WERI-Rb-1 (cell line): Measurements from ENCODE around the gene FCHSD2.

ENCODE experiments used
- DNase-seq: peaks from one replicate; pipeline ENCODE4 v3.0.0-alpha.2; 2020
- H3K27ac ChIP-seq: fragments of 250-450 bp; sonication (Bioruptor Pico); 2 replicates; pipeline ENCODE4 v1.5.1; 2020; ENCODE audit warnings: mild to moderate bottlenecking, moderate library complexity
- H3K27me3 ChIP-seq: fragments of 250-450 bp; sonication (Bioruptor Pico); 2 replicates; pipeline ENCODE4 v1.5.1; 2021; ENCODE audit warnings: mild to moderate bottlenecking, low read depth, moderate library complexity; ENCODE audit not compliant: insufficient read depth, severe bottlenecking
- H3K36me3 ChIP-seq: fragments of 250-450 bp; sonication (Bioruptor Pico); 2 replicates; pipeline ENCODE4 v1.5.1; 2020; ENCODE audit warnings: mild to moderate bottlenecking, moderate library complexity
- H3K4me3 ChIP-seq: 2 replicates; pipeline ENCODE4 v1.5.1; 2011; ENCODE audit warnings: low read depth, mild to moderate bottlenecking, control low read depth, low read length
- H3K9me3 ChIP-seq: fragments of 250-450 bp; sonication (Bioruptor Pico); 2 replicates; pipeline ENCODE4 v1.5.1; 2021; ENCODE audit warnings: mild to moderate bottlenecking, moderate library complexity; ENCODE audit not compliant: severe bottlenecking
- CTCF ChIP-seq: IDR thresholded peaks from 2 replicates; pipeline ENCODE4 v1.5.1; 2011; ENCODE audit warnings: low read depth, mild to moderate bottlenecking, control low read depth, inconsistent platforms, low read length

The FCHSD2 gene

GRCh38 chr11:72950685-72951084, 191.4 kb downstream of the FCHSD2 start:
- TF ChIP-seq CTCF = no peak
- Histone ChIP-seq H3K27ac (no peak overlapping the region), H3K36me3 (no peaks in the 10 kb centered on the region), H3K4me3 (no peak overlapping the region), H3K27me3 (no peaks in the 10 kb centered on the region), H3K9me3 (no peaks in the 10 kb centered on the region)
- DNase-seq = no peak

DNA sequence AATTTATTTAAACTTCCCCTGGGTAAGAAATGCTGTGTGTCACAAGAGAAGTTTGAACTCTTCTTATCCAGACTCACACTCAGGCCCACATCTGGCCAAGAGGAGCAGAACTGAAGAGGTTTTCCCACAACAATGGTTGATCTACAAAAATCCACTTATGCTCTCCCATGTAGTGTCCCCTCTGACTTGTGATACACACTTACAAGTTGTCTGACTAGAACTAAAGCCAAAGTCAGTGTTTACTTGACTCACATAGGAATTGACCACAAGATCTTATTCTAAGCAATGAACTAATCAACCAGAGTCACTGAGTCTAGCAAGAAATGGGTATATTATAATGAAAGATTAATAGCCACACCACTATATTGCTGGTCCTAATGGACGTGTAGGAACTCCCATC, 194.9 kb downstream of the FCHSD2 start:
- TF ChIP-seq CTCF = no peak
- H3K36me3 ChIP-seq = no peaks in the 10 kb centered on the region
- no peak for DNase-seq
- H3K4me3 ChIP-seq = no peak overlapping the region
- no peak overlapping the region for H3K27ac ChIP-seq
- H3K27me3 ChIP-seq = no peaks in the 10 kb centered on the region
- H3K9me3 ChIP-seq = no peaks in the 10 kb centered on the region

DNA sequence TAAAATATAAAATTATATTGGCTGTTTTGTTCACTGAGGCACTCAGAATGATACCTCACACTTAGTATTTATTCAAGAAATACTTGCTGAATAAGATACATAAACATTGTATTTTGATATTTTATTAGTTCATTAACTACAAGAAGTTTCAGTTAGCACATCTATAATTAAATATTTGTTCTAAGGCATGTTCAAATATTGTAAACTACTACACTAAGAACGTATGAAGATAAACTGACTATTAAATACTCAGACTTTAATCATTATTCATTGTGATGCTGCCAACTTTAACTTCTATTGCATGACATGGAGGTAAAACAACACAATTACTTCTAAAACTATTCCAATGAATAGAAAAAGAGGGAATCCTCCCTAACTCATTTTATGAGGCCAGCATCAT, 198.5 kb downstream of the FCHSD2 start:
- no peaks in the 10 kb centered on the region for H3K36me3 ChIP-seq
- no peak overlapping the region for H3K27ac ChIP-seq
- H3K9me3 ChIP-seq = no peaks in the 10 kb centered on the region
- no peak overlapping the region for H3K4me3 ChIP-seq
- H3K27me3 ChIP-seq = no peaks in the 10 kb centered on the region
- no peak for DNase-seq
- TF ChIP-seq CTCF = no peak

DNA sequence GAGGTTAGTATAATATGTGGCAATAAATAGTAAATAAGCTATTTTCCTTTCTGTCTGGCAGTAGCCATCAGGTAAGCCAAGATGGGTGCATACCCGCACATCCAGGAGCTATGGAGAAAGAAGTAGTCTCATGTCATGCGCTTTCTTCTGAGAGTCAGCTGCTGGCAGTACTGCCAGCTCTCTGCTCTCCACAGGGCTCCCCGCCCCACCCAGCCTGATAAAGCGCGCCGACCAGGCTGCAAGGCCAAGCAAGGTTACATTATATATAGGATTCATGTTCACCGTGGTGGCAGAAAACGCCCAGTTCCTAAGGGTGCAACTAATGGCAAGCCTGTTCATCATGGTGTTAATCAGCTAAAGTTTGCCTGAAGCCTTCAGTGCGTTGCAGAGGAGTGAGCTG, 201.7 kb downstream of the FCHSD2 start:
- no peaks in the 10 kb centered on the region for H3K27me3 ChIP-seq
- H3K9me3 ChIP-seq = no peaks in the 10 kb centered on the region
- no peaks in the 10 kb centered on the region for H3K36me3 ChIP-seq
- no peak overlapping the region for H3K4me3 ChIP-seq
- no peak overlapping the region for H3K27ac ChIP-seq
- DNase-seq = no peak
- no peak for TF ChIP-seq CTCF

- no peak for DNase-seq
- Histone ChIP-seq H3K9me3 (no peaks in the 10 kb centered on the region), H3K27me3 (no peaks in the 10 kb centered on the region), H3K27ac (no peak overlapping the region), H3K36me3 (no peaks in the 10 kb centered on the region), H3K4me3 (no peak overlapping the region)
- TF ChIP-seq CTCF = no peak
Observed at GRCh38 chr11:72939031-72939430, 203.1 kb downstream of the FCHSD2 start.

GRCh38 chr11:72937439-72937838, 204.7 kb downstream of the FCHSD2 start:
- no peak overlapping the region for H3K4me3 ChIP-seq
- DNase-seq = no peak
- no peaks in the 10 kb centered on the region for H3K27me3 ChIP-seq
- no peaks in the 10 kb centered on the region for H3K36me3 ChIP-seq
- no peaks in the 10 kb centered on the region for H3K9me3 ChIP-seq
- no peak for TF ChIP-seq CTCF
- no peak overlapping the region for H3K27ac ChIP-seq
